Measurements from ENCODE around the gene TSPAN31.

The TSPAN31 gene

DNA sequence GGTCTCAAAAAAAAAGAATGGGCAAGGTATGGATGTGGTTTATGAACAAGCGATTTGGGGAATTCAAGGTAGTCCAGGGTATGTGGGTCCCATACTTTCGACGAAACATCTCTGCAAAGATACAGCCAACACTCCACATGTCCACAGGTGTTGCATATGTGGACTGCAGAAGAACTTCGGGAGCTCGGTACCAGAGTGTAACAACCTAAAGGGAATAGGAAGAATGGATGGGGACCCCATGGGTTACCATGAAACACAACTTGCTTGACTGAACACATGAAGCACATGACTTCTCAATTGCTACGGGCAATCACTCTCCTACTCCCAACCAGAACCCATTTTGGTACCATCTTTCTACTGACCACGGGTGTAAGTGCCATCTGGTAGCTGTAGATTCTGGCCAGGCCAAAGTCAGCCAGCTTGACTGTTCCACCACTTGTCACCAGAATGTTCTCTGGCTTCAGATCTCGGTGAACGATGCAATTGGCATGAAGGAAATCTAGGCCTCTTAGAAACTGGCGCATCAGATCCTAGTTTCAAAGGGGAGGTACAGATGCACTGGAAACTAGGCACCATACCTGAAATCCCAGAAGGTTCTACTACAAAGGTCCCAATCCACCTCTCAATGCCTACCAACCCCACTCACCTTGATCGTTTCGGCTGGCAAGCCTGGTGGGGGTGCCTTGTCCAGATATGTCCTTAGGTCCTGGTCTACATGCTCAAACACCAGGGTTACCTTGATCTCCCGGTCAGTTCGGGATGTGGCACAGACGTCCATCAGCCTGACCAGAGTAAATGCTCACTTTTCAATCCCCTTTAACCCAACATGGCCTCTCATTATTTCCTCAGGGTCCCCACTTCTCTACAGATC is 6.0 kb downstream of the TSPAN31 start:
- TF ChIP-seq GATA2 (IDR thresholded peaks at IDR 0.05; ENCODE audit: low read depth, low read length) (no peak), GATA3 (IDR thresholded peaks at IDR 0.05; ENCODE audit: low read depth, low read length) (no peak)

DNA sequence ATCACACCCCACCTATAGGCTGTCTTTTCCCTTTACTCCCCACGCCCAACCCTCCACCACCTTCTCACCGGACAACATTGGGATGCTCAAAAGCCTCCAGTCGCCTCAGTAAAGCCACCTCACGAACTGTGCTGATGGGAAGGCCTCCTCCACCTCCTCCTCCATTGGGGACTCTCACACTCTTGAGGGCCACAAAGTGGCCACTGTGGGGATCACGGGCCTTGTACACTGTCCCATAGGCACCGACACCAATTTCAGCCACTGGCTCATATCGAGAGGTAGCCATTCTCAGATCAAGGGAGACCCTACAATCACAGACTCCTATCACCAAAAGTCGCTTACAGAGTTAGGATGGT is 6.6 kb downstream of the TSPAN31 start:
- TF ChIP-seq GATA2 (IDR thresholded peaks at IDR 0.05; ENCODE audit: low read depth, low read length) (no peak), GATA3 (IDR thresholded peaks at IDR 0.05; ENCODE audit: low read depth, low read length) (no peak)

DNA sequence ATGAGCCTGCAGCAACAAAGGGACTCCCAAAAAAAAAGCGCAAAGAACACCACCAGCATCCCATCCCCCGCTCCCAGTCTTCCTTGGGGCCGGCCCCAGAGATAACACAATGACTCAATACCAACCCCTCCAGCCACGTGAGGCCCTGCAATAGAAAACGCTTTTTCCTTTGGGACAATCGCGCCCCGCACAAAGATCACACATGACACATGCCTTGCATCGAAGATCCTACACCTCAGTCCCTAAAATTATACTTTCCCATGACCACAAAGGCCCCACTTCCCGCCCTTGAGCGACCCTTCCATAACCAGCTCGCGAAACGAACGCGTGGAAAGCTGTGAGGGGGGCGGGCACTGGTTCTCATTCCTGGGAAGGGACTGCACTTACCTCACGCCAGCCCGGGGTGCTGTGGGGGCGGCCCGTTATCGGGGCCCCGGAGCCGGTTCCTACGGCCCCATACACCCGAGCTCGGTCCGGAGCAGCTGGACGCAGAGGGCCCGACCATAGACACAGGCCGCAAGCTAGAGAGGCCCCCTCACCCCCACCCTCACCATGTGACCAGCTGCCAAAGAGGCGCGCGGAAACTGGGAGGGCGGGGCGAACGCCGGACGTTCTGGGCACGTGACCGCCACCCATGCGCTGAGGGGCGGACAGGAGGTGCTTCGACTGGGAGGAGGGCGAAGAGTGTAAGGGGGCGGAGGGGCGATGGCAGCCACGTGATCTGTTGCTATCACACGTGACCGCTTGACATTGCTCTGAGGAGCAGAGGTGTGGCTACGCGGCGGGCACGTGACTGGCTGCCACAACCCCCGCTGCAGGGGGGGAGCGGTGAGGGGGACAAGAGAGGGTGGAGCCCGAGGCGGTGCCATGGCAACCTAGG is 7.2 kb downstream of the TSPAN31 start, which contains the start of gene CDK4:
TSS of gene CDK4 (minus strand) at position 523 of the 880 bp plus-strand sequence. CDS start 593 bp downstream, outside the sequence.
- no peak for TF ChIP-seq GATA3 (IDR thresholded peaks at IDR 0.05; ENCODE audit: low read depth, low read length)
- no peak for TF ChIP-seq GATA2 (IDR thresholded peaks at IDR 0.05; ENCODE audit: low read depth, low read length)

DNA sequence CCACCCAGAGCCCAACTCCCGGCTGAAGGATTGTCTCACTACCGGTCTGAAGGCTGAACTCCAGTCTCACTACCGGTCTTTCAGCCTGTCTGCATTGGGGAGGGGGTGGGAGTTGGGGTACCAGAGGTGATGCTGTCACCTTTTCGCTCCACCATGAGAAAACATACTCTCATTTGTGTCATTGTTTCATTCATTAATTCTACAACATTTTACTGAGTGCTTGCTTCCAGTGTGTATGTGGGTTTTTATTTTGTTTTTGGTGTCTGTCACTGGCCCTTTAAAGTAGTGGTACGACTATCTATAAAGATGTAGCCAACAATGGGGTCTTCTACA is 7.8 kb downstream of the TSPAN31 start:
- TF ChIP-seq GATA3 (IDR thresholded peaks at IDR 0.05; ENCODE audit: low read depth, low read length) = no peak

DNA sequence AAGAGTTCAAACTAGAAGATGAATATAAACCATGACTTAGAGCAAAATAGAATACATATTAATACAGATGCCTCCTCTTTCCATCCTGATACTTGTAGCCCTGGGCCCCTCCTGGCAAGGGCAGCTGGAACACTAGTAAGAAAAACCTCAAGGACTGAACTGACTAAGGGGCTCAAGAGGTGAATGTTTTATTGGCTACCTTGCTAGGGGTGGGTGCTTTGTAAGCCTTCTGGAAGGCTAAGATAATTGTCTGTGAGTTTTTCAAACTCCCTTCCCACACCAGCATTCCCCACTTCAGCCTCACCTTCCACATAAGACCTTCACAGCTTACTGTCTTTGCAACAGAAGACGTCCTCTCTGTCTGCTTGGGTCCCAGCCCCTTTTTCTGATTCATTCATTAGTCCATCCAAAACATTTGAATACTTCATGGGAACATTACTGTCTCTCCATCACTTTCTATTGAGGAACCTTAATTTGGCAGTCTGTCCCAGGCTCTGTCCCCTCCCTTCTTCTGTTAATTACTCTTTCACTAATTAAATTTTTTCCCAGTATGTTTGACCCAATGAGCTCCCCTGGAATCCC is 9.0 kb downstream of the TSPAN31 start:
- TF ChIP-seq GATA3 (IDR thresholded peaks at IDR 0.05; ENCODE audit: low read depth, low read length) (no peak), GATA2 (IDR thresholded peaks at IDR 0.05; ENCODE audit: low read depth, low read length) (no peak)

DNA sequence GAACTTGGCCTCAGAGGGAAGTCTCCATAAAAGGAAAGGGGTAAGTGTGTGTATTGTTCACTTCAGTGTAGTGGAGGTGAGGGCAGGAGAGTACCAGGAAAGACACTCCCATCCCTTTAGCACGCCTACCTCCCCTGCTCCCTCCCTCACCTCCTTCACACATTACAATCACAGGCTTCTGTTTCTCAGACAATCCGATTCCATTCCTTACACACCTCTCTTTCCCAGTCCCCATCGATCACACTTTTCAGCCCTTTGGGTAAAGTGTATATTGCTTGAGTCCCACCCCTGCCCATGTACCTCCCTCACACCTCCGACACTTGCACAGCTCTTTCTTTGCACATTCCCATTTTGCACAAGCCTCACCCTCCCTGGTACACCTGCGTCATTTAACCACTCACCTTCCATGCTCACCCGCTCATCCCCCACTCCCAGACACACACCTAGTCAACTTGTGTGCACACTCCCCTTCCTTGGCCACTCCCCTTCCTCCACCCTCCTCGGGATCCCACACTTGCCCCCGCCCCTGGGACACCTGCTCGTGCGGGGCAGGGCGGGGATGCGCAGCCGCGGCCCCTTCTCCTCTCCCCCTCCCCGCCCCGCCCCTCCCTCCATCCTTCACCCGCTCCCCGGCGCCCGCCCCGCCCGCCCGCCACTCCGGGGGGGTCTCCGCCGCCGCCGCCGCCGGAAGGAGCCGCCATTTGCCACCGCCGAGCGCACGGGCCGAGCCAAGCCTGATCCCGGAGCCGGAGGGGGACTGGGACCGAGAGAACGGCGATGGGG is 9.8 kb downstream of the TSPAN31 start, which contains the start of gene MARCHF9:
TSS of gene MARCHF9 (plus strand) at position 693 of the 783 bp plus-strand sequence. CDS start 426 bp downstream, outside the sequence.
- no peak for TF ChIP-seq GATA2 (IDR thresholded peaks at IDR 0.05; ENCODE audit: low read depth, low read length)
- TF ChIP-seq GATA3 (IDR thresholded peaks at IDR 0.05; ENCODE audit: low read depth, low read length) = no peak

DNA sequence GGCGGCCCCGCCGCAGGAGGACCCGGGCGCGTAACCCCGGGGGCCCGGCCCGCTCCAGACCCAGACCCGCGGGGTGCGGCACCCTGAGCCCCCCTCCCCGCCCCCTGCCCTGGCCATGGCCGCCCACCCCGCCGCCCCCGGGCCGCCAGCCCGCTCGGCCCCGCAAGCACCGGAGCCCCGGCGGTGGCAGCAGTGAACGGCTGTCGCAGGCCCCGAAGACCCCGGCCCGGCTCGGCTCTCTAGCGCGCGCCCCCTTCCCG is 10.3 kb downstream of the TSPAN31 start:
- TF ChIP-seq GATA3 (IDR thresholded peaks at IDR 0.05; ENCODE audit: low read depth, low read length) = no peak
- TF ChIP-seq GATA2 (IDR thresholded peaks at IDR 0.05; ENCODE audit: low read depth, low read length) = no peak

DNA sequence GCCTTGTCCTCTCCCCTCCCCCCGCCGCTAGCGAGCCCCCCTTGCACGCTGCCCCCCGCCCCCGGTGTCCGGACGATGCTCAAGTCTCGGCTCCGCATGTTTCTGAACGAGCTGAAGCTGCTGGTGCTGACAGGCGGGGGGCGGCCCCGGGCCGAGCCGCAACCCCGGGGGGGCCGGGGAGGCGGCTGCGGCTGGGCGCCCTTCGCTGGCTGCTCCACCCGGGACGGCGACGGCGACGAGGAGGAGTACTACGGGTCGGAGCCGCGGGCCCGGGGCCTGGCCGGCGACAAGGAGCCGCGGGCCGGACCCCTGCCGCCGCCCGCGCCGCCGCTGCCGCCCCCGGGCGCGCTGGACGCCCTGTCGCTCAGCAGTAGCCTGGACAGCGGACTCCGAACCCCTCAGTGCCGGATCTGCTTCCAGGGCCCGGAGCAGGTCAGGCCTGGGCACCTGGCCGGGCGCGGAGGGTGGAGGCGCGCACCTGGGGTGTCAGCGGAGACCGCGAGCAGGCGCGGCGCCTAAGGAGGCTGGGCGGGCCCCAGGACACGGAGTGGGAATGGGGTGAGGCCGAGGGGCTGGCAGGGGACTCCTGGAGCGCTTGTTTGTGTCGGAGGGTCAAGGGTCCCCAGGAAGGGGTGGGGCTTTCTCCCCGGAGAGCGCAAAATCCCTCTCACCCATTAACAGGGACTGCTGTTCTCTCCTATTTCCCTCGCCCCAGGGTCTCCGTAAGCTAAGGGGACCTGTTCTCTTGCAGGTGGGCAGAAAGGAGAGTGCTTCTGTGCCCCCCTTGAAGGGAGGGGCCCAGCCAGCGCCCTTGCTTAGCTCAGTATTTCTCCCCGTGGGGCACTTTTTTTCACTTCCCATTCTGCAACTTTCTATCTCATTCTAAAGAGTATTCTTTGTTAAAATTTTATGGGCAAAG is 10.9 kb downstream of the TSPAN31 start:
- TF ChIP-seq GATA2 (IDR thresholded peaks at IDR 0.05; ENCODE audit: low read depth, low read length) = no peak
- no peak for TF ChIP-seq GATA3 (IDR thresholded peaks at IDR 0.05; ENCODE audit: low read depth, low read length)

DNA sequence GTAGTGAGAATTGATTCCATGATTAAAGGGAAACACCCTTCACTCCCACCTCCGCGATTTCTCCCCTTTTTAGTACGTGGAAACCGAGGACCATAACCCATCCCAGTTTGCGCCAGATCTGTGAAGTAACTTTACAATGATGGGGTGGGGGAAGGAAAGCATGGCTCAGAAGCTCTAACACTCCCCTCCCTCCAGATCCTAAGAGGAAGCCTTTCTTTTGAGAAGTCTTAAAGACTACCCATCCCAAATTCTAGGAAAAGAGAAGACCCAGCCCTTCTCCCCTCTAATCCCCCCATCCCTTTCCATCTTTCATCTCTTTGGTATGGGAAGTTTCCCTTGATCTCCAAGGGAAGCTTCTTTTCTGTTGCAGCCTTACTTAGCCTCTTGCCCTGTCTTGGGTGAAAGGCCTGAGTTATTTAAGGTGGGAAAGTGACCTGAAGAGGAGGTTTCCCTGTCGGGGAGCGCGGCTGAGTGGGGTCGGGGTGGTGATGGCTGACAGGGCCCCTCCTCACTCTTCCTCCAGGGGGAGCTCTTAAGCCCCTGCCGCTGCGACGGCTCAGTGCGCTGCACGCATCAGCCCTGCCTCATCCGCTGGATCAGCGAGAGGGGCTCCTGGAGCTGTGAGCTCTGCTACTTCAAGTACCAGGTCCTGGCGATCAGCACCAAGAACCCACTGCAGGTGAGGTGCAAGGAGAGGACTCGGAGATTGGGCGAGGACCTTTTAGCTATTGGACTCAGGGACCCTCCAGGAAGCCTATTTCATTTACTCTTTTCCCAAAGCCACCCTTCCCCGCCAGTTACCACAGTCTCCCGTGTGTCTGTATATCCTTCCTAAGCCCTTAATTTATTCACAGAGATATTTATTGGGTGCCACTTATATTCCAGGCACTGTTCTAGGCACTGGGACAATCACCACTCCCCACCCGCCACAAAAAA is 11.8 kb downstream of the TSPAN31 start:
- no peak for TF ChIP-seq GATA2 (IDR thresholded peaks at IDR 0.05; ENCODE audit: low read depth, low read length)
- no peak for TF ChIP-seq GATA3 (IDR thresholded peaks at IDR 0.05; ENCODE audit: low read depth, low read length)

DNA sequence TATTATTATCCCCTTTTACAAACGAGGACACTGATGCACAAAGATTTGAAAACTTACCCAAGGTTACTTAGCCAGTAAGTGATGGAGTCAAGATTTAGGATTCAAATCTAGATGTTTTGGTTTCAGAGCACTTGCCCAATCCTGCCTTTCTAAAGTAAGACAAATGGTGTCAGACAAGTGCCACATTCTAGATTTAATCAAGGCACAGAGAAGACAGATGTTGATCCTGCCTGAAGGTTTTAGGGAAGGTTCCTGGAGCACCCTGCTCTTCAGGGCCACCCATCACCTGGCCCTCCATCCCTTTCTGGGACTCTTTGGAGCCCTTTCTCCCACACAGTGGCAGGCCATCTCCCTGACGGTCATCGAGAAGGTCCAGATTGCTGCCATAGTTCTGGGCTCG is 12.9 kb downstream of the TSPAN31 start:
- TF ChIP-seq GATA2 (IDR thresholded peaks at IDR 0.05; ENCODE audit: low read depth, low read length) (no peak), GATA3 (IDR thresholded peaks at IDR 0.05; ENCODE audit: low read depth, low read length) (no peak)

DNA sequence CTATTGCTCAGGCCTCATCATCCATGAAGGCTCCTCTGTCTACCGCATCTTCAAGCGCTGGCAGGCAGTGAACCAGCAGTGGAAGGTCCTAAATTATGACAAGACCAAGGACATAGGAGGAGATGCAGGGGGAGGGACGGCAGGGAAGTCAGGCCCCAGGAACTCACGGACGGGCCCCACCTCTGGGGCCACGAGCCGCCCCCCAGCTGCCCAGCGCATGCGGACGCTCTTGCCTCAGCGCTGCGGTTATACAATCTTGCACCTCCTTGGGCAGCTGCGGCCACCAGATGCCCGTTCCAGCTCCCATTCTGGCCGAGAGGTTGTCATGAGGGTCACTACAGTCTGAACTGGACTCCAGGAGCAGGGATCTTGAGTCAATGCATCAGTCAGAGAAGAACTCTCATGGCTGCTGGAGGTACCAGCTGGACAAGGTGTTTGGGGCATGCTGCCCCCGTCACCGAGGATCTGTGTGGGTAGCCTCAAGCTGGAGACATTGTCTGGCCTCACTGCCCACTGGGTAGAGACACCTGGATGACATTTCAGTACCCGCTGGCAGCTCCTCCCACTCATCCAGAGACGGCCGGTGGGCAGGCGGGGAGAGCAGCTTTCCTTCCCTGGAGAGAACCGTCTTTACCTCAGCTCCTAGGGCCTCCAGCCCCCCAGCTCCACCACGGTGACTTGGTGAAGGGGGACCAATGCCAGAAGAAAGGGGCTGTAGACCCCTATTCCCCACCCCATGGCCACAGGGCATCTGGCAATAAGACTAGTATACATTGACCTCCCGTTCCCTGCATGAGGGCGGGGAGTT is 13.9 kb downstream of the TSPAN31 start:
- TF ChIP-seq GATA3 (IDR thresholded peaks at IDR 0.05; ENCODE audit: low read depth, low read length) = no peak
